IPS-18a (cell line): Measurements from ENCODE around the gene SLC35E4.
"Not testable (repeated sequence)": the region's sequence is repeated elsewhere in the genome, so short reads cannot be mapped to it uniquely, and the experiment has no call there.

Experiments used
- H3K27ac ChIP-seq: one replicate; pipeline ENCODE4 v1.5.1; 2013; ENCODE audit warnings: low read length
- H3K27me3 ChIP-seq: one replicate; pipeline ENCODE4 v1.6.1; 2013; ENCODE audit warnings: mild to moderate bottlenecking, low read length; ENCODE audit not compliant: control insufficient read depth, insufficient read depth
- H3K36me3 ChIP-seq: one replicate; pipeline ENCODE4 v1.6.1; 2013; ENCODE audit warnings: low read depth, low read length; ENCODE audit not compliant: control insufficient read depth
- H3K4me1 ChIP-seq: one replicate; pipeline ENCODE4 v1.6.1; 2013; ENCODE audit warnings: low read depth, low read length; ENCODE audit not compliant: control insufficient read depth
- H3K4me3 ChIP-seq: one replicate; pipeline ENCODE4 v1.5.1; 2013; ENCODE audit warnings: low read length
- H3K9ac ChIP-seq: one replicate; pipeline ENCODE4 v1.6.1; 2013; ENCODE audit warnings: mild to moderate bottlenecking, low read length, moderate library complexity
- H3K9me3 ChIP-seq: one replicate; pipeline ENCODE4 v1.6.1; 2013; ENCODE audit warnings: low read depth, low read length; ENCODE audit not compliant: control insufficient read depth

The SLC35E4 gene

DNA sequence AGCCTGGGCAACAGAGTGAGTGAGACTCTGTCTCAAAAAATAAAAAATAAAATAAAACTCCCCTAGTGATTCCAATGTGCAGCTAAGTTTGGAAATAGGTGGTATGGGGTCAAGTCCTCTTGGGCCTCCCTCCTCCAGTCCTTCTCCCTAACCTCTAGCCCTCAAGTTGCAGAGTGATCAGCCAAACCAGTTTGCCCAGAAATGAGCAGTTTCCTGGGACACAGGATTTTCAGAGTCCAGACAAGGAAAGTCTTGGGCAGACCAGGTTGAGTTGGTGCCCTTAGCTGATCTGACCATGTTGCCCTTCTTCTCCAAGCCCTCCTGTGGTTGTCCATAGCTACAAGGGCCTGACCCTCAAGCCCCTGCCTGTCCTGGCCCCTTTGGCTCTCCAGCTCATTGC, 20.7 kb upstream of the SLC35E4 start:
- peaks cover 52% of the 10 kb centered on the region for H3K36me3 ChIP-seq
- no peaks in the 10 kb centered on the region for H3K27me3 ChIP-seq
- H3K27ac ChIP-seq = no peak overlapping the region
- H3K9ac ChIP-seq = no peak overlapping the region
- H3K4me3 ChIP-seq = no peak overlapping the region
- H3K4me1 ChIP-seq = no peaks in the 10 kb centered on the region
- H3K9me3 ChIP-seq = no peaks in the 10 kb centered on the region

- no peaks in the 10 kb centered on the region for H3K27me3 ChIP-seq
- no peak overlapping the region for H3K4me3 ChIP-seq
- no peaks in the 10 kb centered on the region for H3K4me1 ChIP-seq
- no peak overlapping the region for H3K27ac ChIP-seq
- H3K9me3 ChIP-seq = no peaks in the 10 kb centered on the region
- H3K36me3 ChIP-seq = peaks cover 56% of the 10 kb centered on the region
- no peak overlapping the region for H3K9ac ChIP-seq
Observed at GRCh38 chr22:30615543-30615954, 20.0 kb upstream of the SLC35E4 start.

GRCh38 chr22:30617819-30618218, 17.8 kb upstream of the SLC35E4 start:
- no peak overlapping the region for H3K9ac ChIP-seq
- no peaks in the 10 kb centered on the region for H3K27me3 ChIP-seq
- no peaks in the 10 kb centered on the region for H3K9me3 ChIP-seq
- H3K4me1 ChIP-seq = no peaks in the 10 kb centered on the region
- no peak overlapping the region for H3K4me3 ChIP-seq
- peaks cover 60% of the 10 kb centered on the region for H3K36me3 ChIP-seq
- H3K27ac ChIP-seq = no peak overlapping the region

DNA sequence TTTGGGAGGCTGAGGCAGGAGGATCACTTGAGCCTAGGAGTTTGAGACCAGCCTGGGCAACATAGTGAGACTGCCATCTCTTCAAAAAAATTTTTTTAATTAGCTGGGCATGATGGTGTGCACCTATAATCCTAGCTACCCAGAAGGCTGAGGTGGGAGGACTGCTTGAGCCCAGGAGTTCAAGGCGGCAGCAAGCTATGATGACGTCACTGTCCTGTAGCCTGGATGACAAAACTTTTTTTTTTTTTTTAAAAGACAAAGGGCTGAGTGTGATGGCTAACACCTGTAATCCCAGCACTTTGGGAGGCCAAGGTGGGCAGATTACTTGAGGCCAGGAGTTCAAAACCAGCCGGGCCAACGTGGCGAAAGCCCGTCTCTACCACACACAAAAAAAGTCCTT, 15.7 kb upstream of the SLC35E4 start:
- not testable (repeated sequence) for H3K4me1 ChIP-seq, H3K27me3 ChIP-seq
- H3K36me3 ChIP-seq = peaks cover 61% of the 10 kb centered on the region

DNA sequence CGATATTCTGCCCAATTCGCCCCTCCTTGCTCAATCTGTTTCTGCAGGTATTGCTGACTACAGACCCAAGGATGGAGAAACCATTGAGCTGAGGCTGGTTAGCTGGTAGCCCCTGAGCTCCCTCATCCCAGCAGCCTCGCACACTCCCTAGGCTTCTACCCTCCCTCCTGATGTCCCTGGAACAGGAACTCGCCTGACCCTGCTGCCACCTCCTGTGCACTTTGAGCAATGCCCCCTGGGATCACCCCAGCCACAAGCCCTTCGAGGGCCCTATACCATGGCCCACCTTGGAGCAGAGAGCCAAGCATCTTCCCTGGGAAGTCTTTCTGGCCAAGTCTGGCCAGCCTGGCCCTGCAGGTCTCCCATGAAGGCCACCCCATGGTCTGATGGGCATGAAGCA, 9.2 kb upstream of the SLC35E4 start:
- H3K4me1 ChIP-seq = no peaks in the 10 kb centered on the region
- H3K36me3 ChIP-seq = peaks cover 26% of the 10 kb centered on the region
- H3K4me3 ChIP-seq = no peak overlapping the region
- no peak overlapping the region for H3K9ac ChIP-seq
- no peaks in the 10 kb centered on the region for H3K9me3 ChIP-seq
- no peak overlapping the region for H3K27ac ChIP-seq
- no peaks in the 10 kb centered on the region for H3K27me3 ChIP-seq

More for the DNA sequence above, 15.7 kb upstream of the SLC35E4 start:
- not testable (repeated sequence) for H3K9ac ChIP-seq, H3K27ac ChIP-seq, H3K4me3 ChIP-seq, H3K9me3 ChIP-seq

DNA sequence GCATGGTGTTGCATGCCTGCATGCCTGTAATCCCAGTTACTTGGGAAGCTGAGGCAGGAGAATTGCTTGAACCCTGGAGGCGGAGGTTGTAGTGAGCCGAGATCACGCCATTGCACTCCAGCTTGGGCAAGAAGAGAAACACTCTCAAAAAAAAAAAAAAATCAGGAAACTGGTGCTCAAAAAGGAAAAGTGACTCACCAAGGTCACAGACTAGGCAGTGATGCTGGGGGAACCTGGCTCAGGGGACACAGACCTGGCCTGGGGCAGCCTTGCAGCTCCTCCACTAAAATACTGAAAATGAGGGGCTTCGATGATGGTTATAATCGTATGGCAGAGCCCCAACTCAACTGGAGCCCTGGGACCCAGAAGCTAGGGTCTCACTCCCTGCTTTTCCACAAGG, 8.1 kb upstream of the SLC35E4 start:
- Histone ChIP-seq H3K27ac (no peak overlapping the region), H3K27me3 (no peaks in the 10 kb centered on the region), H3K4me3 (no peak overlapping the region), H3K9ac (no peak overlapping the region), H3K36me3 (peaks cover 22% of the 10 kb centered on the region), H3K4me1 (no peaks in the 10 kb centered on the region), H3K9me3 (no peaks in the 10 kb centered on the region)

DNA sequence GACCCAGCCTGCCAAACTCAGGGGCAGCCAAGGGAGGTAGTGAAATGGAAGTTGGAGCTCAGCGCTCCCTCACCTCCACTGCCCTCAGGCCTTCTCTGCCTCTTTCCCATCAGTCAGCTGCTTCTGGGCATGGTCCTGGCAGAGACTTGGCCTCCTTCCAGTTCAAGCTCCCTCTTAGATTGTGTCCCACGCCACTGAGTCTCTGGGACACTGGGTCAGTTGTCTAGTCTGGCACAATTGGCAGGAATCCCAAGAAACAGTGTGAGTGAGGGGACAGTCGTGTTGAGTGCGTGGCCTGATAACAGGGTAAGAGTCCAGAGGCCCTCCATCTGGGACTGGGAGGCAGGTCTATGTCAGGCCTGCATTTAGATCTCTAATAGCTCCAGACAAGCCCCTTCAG, 7.1 kb upstream of the SLC35E4 start:
- no peak overlapping the region for H3K9ac ChIP-seq
- no peaks in the 10 kb centered on the region for H3K4me1 ChIP-seq
- H3K4me3 ChIP-seq = no peak overlapping the region
- peaks cover 13% of the 10 kb centered on the region for H3K36me3 ChIP-seq
- H3K27ac ChIP-seq = no peak overlapping the region
- H3K27me3 ChIP-seq = no peaks in the 10 kb centered on the region
- no peaks in the 10 kb centered on the region for H3K9me3 ChIP-seq

GRCh38 chr22:30631469-30631868, 4.1 kb upstream of the SLC35E4 start:
- H3K9ac ChIP-seq = not testable (repeated sequence)

DNA sequence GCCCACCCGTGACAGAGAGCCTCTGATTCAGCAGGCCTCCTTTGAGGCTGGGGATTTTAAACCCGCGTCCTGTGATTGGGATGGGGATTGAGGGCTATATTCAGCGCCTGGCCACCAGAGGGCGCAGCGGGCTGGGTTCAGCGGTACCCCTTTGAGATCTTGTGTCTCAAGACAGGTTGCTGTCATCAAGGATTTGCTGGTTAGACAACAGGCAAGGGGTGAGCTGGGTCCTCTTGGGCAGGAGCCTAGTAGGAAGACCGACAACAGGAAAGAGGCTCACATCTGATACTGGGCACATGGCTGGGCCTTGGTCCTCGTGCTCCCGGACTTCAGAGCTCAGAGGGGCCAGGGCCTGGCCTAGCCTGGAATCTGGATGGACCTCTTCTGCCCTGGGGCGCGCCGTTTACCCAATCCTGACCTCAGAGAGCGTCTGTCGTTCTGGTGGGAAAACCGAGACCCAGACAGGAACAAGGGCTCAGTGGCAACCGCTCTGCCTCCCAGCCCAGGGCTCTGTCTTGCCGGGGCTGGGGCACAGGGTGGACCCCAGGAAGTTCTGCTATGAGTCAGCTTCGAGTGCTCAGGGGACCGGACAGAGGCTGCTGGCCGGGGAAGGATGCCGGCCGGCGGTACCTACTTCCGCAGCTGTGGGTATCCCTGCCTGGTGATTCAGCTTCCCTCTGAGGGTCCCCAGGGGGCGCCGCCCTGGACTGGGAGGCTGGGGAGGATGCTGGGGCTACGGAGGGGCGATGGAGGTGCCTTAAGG, 929 bp upstream of the SLC35E4 start:
- Histone ChIP-seq H3K27me3 (peaks cover 4% of the 10 kb centered on the region), H3K4me3 (peak overlapping the region; percentile 55), H3K27ac (no peak overlapping the region), H3K36me3 (no peaks in the 10 kb centered on the region), H3K9ac (no peak overlapping the region), H3K9me3 (no peaks in the 10 kb centered on the region), H3K4me1 (peaks cover 7% of the 10 kb centered on the region)

More at GRCh38 chr22:30631469-30631868, 4.1 kb upstream of the SLC35E4 start:
- not testable (repeated sequence) for H3K9me3 ChIP-seq, H3K36me3 ChIP-seq, H3K27me3 ChIP-seq, H3K4me1 ChIP-seq, H3K4me3 ChIP-seq, H3K27ac ChIP-seq

DNA sequence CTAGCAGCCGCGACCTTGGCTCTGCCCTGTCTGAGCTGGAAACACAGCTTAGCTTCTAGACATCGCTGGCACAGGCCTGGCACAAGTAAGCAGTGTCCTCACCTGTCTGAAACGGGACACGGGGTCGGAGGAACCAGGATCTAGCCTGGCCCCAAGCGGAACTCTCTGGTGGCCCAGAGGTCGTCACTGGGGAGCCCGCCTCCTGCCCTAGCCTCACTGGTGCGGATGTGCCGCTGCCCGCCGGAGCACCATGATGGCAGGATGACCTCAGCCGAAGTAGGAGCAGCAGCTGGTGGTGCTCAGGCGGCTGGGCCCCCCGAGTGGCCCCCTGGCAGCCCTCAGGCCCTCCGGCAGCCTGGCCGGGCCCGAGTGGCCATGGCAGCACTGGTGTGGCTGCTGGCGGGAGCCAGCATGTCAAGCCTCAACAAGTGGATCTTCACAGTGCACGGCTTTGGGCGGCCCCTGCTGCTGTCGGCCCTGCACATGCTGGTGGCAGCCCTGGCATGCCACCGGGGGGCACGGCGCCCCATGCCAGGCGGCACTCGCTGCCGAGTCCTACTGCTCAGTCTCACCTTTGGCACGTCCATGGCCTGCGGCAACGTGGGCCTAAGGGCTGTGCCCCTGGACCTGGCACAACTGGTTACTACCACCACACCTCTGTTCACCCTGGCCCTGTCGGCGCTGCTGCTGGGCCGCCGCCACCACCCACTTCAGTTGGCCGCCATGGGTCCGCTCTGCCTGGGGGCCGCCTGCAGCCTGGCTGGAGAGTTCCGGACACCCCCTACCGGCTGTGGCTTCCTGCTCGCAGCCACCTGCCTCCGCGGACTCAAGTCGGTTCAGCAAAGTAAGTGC, 871 bp downstream of the SLC35E4 start:
- peaks cover 4% of the 10 kb centered on the region for H3K27me3 ChIP-seq
- H3K4me1 ChIP-seq = peaks cover 7% of the 10 kb centered on the region
- no peaks in the 10 kb centered on the region for H3K9me3 ChIP-seq
- no peak overlapping the region for H3K27ac ChIP-seq
- peak overlapping the region; percentile 39 for H3K9ac ChIP-seq
- H3K4me3 ChIP-seq = peak overlapping the region; percentile 55
- H3K36me3 ChIP-seq = no peaks in the 10 kb centered on the region

DNA sequence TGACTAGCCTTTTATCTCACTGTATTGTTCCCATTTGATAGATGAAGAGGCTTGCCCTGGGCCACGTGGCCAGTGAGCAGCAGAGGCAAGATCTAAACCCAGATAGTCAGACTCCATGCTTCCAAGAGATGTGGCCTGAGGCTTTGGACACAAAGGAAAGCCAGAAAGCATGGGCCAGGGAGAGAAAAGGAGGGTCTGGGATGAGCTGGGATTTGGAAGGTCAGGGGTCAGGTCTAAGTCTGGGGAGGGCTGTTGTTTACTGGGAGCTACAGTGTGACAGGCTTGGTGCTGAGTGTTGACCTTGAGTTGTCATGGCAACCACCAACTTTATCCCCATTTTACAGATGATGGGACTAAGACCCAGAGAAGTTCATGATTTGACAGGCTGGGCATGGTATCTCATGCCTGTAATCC, 2.1 kb downstream of the SLC35E4 start:
- Histone ChIP-seq H3K4me3 (no peak overlapping the region), H3K4me1 (peaks cover 7% of the 10 kb centered on the region)

More for the DNA sequence above, 2.1 kb downstream of the SLC35E4 start:
- H3K36me3 ChIP-seq = no peaks in the 10 kb centered on the region
- no peak overlapping the region for H3K9ac ChIP-seq
- peaks cover 4% of the 10 kb centered on the region for H3K27me3 ChIP-seq
- H3K27ac ChIP-seq = no peak overlapping the region
- H3K9me3 ChIP-seq = no peaks in the 10 kb centered on the region
